HepG2 (cell line): ENCODE results near the gene KRT79. TPM values are rescaled to one million over a fixed set of nuclear protein-coding genes. Genes with fewer than 3 reads are reported as not detected.

Experiments used
- ATAC-seq: fragments of 200-7000 bp; cut with Tn5 transposase; 3 replicates; pipeline ENCODE4 v1.9.1; 2020; ENCODE audit warnings: mild to moderate bottlenecking, moderate library complexity
- BruUV-seq: library from RNA; stranded (reverse); fragments of 400-500 nt; replicated peaks from 2 replicates; lab custom pipeline; 2021; lab: Mats Ljungman, UMichigan
- CTCF ChIA-PET: fragments of 300-600 bp; formaldehyde crosslinking; extraction: SDS; loops from one replicate; lab custom pipeline; 2021; ENCODE audit warnings: low total read pairs, inconsistent platforms, low intra/inter-chr PET ratio; lab: Yijun Ruan, JAX
- POLR2A ChIA-PET: fragments of 350-600 bp; sonication (Branson Sonifier 250); formaldehyde crosslinking; loops from one replicate; lab custom pipeline; 2020; ENCODE audit warnings: antibody characterized with exemption, inconsistent platforms; lab: Yijun Ruan, JAX
- DNase-seq: peaks from one replicate; pipeline ENCODE4 v3.0.0-alpha.2; 2015; ENCODE audit warnings: low spot score
- FAIRE-seq: peaks from 3 replicates; lab custom pipeline; 2011; peaks lifted over from hg19 to GRCh38; lab: Jason Lieb, UNC
- H2AFZ ChIP-seq: one replicate; pipeline ENCODE4 v1.6.1; 2011; ENCODE audit warnings: low read length, inconsistent platforms
- H3K27ac ChIP-seq: fragments of 300-600 bp; 3 replicates; pipeline ENCODE4 v1.8.0; 2011; ENCODE audit warnings: mixed run types, mild to moderate bottlenecking, mixed read lengths, low read length, inconsistent platforms; ENCODE audit not compliant: insufficient read depth; ENCODE audit errors: extremely low read length
- H3K27me3 ChIP-seq, 2 experiments: fragments of 200-600 bp in 1 of 2; 2 replicates in 1 of 2; 3 replicates in 1 of 2; pipeline versions ENCODE4 v1.6.0 to v1.8.0; 2011; ENCODE audit warnings: low read length in 2 of 2, mild to moderate bottlenecking in 2 of 2, moderate library complexity in 2 of 2, inconsistent platforms in 1 of 2; ENCODE audit not compliant: insufficient read depth in 2 of 2, control insufficient read depth in 1 of 2
- H3K36me3 ChIP-seq, 2 experiments: fragments of 200-600 bp in 1 of 2; replicated peaks in 1 of 2; 2 replicates in 1 of 2; 3 replicates in 1 of 2; pipeline versions ENCODE4 v1.5.1 to v1.8.0; 2011; ENCODE audit warnings: low read length in 2 of 2, inconsistent platforms in 1 of 2; ENCODE audit not compliant: insufficient read depth in 2 of 2, control insufficient read depth in 1 of 2
- H3K4me1 ChIP-seq: 2 replicates; pipeline ENCODE4 v1.5.1; 2012; ENCODE audit warnings: low read length, inconsistent platforms; ENCODE audit not compliant: insufficient read depth
- H3K4me2 ChIP-seq: 2 replicates; pipeline ENCODE4 v1.6.0; 2011; ENCODE audit warnings: low read depth, low read length, inconsistent platforms
- H3K4me3 ChIP-seq, 3 experiments: fragments of 200-600 bp in 1 of 3; sonication (generic), shearing (Covaris generic) in 1 of 3; replicated peaks in 1 of 3; 2 replicates each; pipeline ENCODE4 v1.5.1; 2011 to 2016; ENCODE audit warnings: low read length in 3 of 3, inconsistent platforms in 2 of 3, low read depth in 2 of 3, mild to moderate bottlenecking in 2 of 3, control low read depth in 1 of 3, mixed read lengths in 1 of 3; ENCODE audit not compliant: insufficient read depth in 1 of 3
- H3K79me2 ChIP-seq: one replicate; pipeline ENCODE4 v1.6.1; 2011; ENCODE audit warnings: low read length, inconsistent platforms; ENCODE audit not compliant: insufficient read depth
- H3K9ac ChIP-seq: 2 replicates; pipeline ENCODE4 v1.6.0; 2011; ENCODE audit warnings: mild to moderate bottlenecking, low read depth, low read length, inconsistent platforms; ENCODE audit not compliant: insufficient read depth
- H3K9me3 ChIP-seq: 2 replicates; pipeline ENCODE4 v1.5.1; 2012; ENCODE audit warnings: mild to moderate bottlenecking, low read length
- H4K20me1 ChIP-seq: 2 replicates; pipeline ENCODE4 v1.6.0; 2011; ENCODE audit warnings: inconsistent platforms, mild to moderate bottlenecking, low read length, moderate library complexity; ENCODE audit not compliant: insufficient read depth
- GMEB2 ChIP-seq: IDR thresholded peaks from 2 replicates; pipeline ENCODE4 v1.6.1; 2016; ENCODE audit warnings: missing biosample characterization, missing genetic modification reagents, low read depth
- HINFP ChIP-seq: sonication (generic); formaldehyde crosslinking; IDR thresholded peaks from 2 replicates; pipeline ENCODE4 v1.4.0; 2020; ENCODE audit warnings: low read depth, mild to moderate bottlenecking, missing genetic modification reagents
- MLX ChIP-seq: IDR thresholded peaks from 2 replicates; pipeline ENCODE4 v1.6.1; 2016
- MXI1 ChIP-seq: IDR thresholded peaks from 3 replicates; pipeline ENCODE4 v1.6.1; 2012; ENCODE audit warnings: low read depth, low read length, inconsistent platforms, borderline replicate concordance
- NFIB ChIP-seq: sonication (generic); formaldehyde crosslinking; IDR thresholded peaks from 2 replicates; pipeline ENCODE4 v1.9.0; 2021; ENCODE audit warnings: missing genetic modification reagents, mild to moderate bottlenecking, borderline replicate concordance
- NKX3-1 ChIP-seq: sonication (generic); formaldehyde crosslinking; IDR thresholded peaks from 2 replicates; pipeline ENCODE4 v1.5.0; 2020; ENCODE audit warnings: missing genetic modification reagents
- NR3C1 ChIP-seq: sonication (generic); formaldehyde crosslinking; IDR thresholded peaks from 2 replicates; pipeline ENCODE4 v1.4.0; 2020; ENCODE audit warnings: missing genetic modification reagents
- POLR2AphosphoS5 ChIP-seq: IDR thresholded peaks from 2 replicates; pipeline ENCODE4 v1.6.1; 2012; ENCODE audit warnings: low read depth, low read length
- RAD51 ChIP-seq: fragments of 450-650 bp; IDR thresholded peaks from 2 replicates; pipeline ENCODE4 v1.6.1; 2016; ENCODE audit warnings: borderline replicate concordance
- SUZ12 ChIP-seq: fragments of 150-350 bp; IDR thresholded peaks from 2 replicates; pipeline ENCODE4 v1.6.1; 2014; ENCODE audit warnings: low read depth, low read length
- THAP11 ChIP-seq: IDR thresholded peaks from 2 replicates; pipeline ENCODE4 v1.6.1; 2016; ENCODE audit warnings: missing biosample characterization, missing genetic modification reagents
- ZBTB43 ChIP-seq: sonication (generic); formaldehyde crosslinking; conservative IDR thresholded peaks from 2 replicates; pipeline ENCODE4 v1.4.0; 2020; ENCODE audit warnings: missing genetic modification reagents
- ZNF136 ChIP-seq: sonication (generic); formaldehyde crosslinking; IDR thresholded peaks from 2 replicates; pipeline ENCODE4 v1.8.1; 2022; ENCODE audit warnings: low read depth, mild to moderate bottlenecking, moderate library complexity, missing genetic modification reagents
- ZNF362 ChIP-seq: sonication (generic); formaldehyde crosslinking; IDR thresholded peaks from 2 replicates; pipeline ENCODE4 v1.4.0; 2020; ENCODE audit warnings: missing genetic modification reagents, mild to moderate bottlenecking, borderline replicate concordance
- ZNF44 ChIP-seq: sonication (generic); formaldehyde crosslinking; IDR thresholded peaks from 2 replicates; pipeline ENCODE4 v1.5.1; 2020; ENCODE audit warnings: mild to moderate bottlenecking, missing genetic modification reagents
- ZNF496 ChIP-seq: sonication (generic); formaldehyde crosslinking; IDR thresholded peaks from 2 replicates; pipeline ENCODE4 v1.8.1; 2023; ENCODE audit warnings: mild to moderate bottlenecking, moderate library complexity, missing genetic modification reagents; ENCODE audit not compliant: insufficient replicate concordance
- ZNF557 ChIP-seq: sonication (generic); formaldehyde crosslinking; IDR thresholded peaks from 2 replicates; pipeline ENCODE4 v1.4.0; 2020; ENCODE audit warnings: missing genetic modification reagents
- ZNF614 ChIP-seq: IDR thresholded peaks from 2 replicates; pipeline ENCODE4 v1.6.1; 2018; ENCODE audit warnings: missing biosample characterization, missing genetic modification reagents, inconsistent platforms, borderline replicate concordance
- WGBS: methylation state at CpG from one replicate; pipeline ENCODE4 v1.1.6; 2017; ENCODE audit warnings: low lambda C conversion rate; 5-methylcytosine and 5-hydroxymethylcytosine counted together
- in situ Hi-C: cut with HindIII; loops from 2 replicates; pipeline ENCODE4 v1.10.0; 2017; ENCODE audit warnings: low pct_unique_long_range_greater_than_20kb; ENCODE audit not compliant: extremely low pct_ligation_motif_present
- intact Hi-C: fragments of 100-400 bp; cut with micrococcal nuclease; formaldehyde crosslinking; loops from one replicate; pipeline ENCODE4 v1.10.0; 2022; ENCODE audit not compliant: unreplicated experiment
- polyA plus RNA-seq, 8 experiments: library from polyadenylated mRNA; depleted of rRNA in 3 of 8; stranded (reverse) in 7 of 8; unstranded in 1 of 8; fragments of >200 nt; fragmentation: Illumina TruSeq in 4 of 8; extraction: Trizol in 4 of 8; gene quantifications; 2 replicates each; pipeline versions ENCODE4 v1.2.1 to v1.2.3, GENCODE V29; 2011 to 2016; ENCODE audit warnings: low read depth in 4 of 8, missing spikeins in 1 of 8, mixed read lengths in 1 of 8; ENCODE audit not compliant: insufficient read depth in 1 of 8
- total RNA-seq, 5 experiments: library from RNA; depleted of rRNA; stranded (reverse); fragments of >200 nt; fragmentation: Illumina TruSeq; extraction: Trizol; gene quantifications; 2 replicates each; pipeline ENCODE4 v1.2.3, GENCODE V29; 2016; ENCODE audit warnings: low read depth in 1 of 5

The KRT79 gene
- total and polyA plus RNA-seq, 2 of the 13 experiments (the other 11 are each of a cell fraction or from before 2014, with no cell fraction given): 0.09 TPM; not detected in 1

- POLR2A ChIA-PET: no interaction called here
- TF ChIP-seq MXI1 (no peak), ZNF362 (CRISPR knock-in tag) (no peak), NKX3-1 (CRISPR knock-in tag) (no peak), GMEB2 (CRISPR knock-in tag) (no peak), ZNF136 (no peak), SUZ12 (no peak), NFIB (CRISPR knock-in tag) (no peak), ZNF44 (no peak), ZNF496 (CRISPR knock-in tag) (no peak), NR3C1 (CRISPR knock-in tag) (no peak), ZNF614 (no peak), POLR2AphosphoS5 (no peak), ZNF557 (CRISPR knock-in tag) (no peak), MLX (CRISPR knock-in tag) (no peak), ZBTB43 (CRISPR knock-in tag) (no peak), THAP11 (CRISPR knock-in tag) (no peak), HINFP (no peak), RAD51 (no peak)
These were observed 10.2 kb downstream of the KRT79 start for GRCh38 chr12:52823761-52824450.

More at GRCh38 chr12:52823761-52824450, 10.2 kb downstream of the KRT79 start:
- intact Hi-C loops: no loop called here
- ATAC-seq (no peak), FAIRE-seq (no peak), DNase-seq (no peak)
- no TSS peak for BruUV-seq
- Histone ChIP-seq H3K9ac (no peak overlapping the region), H3K79me2 (no peaks in the 10 kb centered on the region), H3K36me3 (no peaks in the 10 kb centered on the region), H3K4me1 (peaks cover 9% of the 10 kb centered on the region), H3K4me2 (no peak overlapping the region), H3K4me3 (no peak overlapping the region), H4K20me1 (no peaks in the 10 kb centered on the region), H3K27me3 (peaks cover 1 to 34% of the 10 kb centered on the region in 2 experiments; a peak in 3 of 5 replicates), H3K27ac (no peak overlapping the region), H3K9me3 (no peaks in the 10 kb centered on the region), H2AFZ (no peak overlapping the region)
- in situ Hi-C loops: no loop called here
- 7% methylated on average over 3 of the region's 15 CpGs for WGBS
- CTCF ChIA-PET: no interaction called here
